ENCODE data around the gene STARD3. TPM values are rescaled to one million over a fixed set of nuclear protein-coding genes. Genes with fewer than 3 reads are reported as not detected.

Gene STARD3
- total and polyA plus RNA-seq, 2 of the 13 experiments (the other 11 are each of a cell fraction or from before 2014, with no cell fraction given) = 34.6 to 100 TPM

DNA sequence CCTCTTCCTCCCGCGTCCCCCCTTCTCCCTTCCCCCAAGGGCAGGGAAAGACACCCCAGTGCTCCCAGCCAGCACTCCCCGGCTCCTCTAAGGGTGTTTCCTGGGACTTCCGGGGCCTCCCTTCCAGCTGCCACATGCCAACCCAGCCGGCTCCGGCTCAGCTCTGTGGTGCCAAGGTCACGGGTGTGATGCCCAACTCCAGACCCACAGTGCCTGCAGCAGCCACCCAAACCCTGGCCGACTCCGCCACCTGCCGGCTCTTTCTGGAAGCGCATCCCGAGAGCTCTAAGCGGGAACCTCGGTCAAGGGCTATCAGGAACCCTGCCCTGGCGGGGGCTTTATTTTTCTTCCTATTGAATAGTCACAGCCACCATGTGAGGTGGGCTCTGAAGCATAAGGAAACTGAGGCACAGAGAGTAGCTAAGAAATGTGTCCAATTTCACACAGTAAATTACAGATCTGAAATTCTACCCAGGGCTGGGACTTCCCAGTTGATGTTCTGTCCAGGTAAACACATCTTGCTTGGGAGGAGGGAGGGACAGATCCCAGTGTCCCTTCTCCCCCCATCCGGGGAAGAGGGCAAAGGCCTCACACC is 13.5 kb upstream of the STARD3 start (continued):
- TF ChIP-seq, protein P1, sequence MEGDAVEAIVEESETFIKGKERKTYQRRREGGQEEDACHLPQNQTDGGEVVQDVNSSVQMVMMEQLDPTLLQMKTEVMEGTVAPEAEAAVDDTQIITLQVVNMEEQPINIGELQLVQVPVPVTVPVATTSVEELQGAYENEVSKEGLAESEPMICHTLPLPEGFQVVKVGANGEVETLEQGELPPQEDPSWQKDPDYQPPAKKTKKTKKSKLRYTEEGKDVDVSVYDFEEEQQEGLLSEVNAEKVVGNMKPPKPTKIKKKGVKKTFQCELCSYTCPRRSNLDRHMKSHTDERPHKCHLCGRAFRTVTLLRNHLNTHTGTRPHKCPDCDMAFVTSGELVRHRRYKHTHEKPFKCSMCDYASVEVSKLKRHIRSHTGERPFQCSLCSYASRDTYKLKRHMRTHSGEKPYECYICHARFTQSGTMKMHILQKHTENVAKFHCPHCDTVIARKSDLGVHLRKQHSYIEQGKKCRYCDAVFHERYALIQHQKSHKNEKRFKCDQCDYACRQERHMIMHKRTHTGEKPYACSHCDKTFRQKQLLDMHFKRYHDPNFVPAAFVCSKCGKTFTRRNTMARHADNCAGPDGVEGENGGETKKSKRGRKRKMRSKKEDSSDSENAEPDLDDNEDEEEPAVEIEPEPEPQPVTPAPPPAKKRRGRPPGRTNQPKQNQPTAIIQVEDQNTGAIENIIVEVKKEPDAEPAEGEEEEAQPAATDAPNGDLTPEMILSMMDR (CRISPR knock-in tag; IDR thresholded peaks at IDR 0.05) = peak; percentile 93
- TF ChIP-seq EEA1 (CRISPR knock-in tag; IDR thresholded peaks at IDR 0.05; ENCODE audit: borderline replicate concordance) = no peak
- TF ChIP-seq MAZ (IDR thresholded peaks at IDR 0.05; ENCODE audit: borderline replicate concordance, low read depth, low read length) = no peak
- TF ChIP-seq MAZ (CRISPR knock-in tag; IDR thresholded peaks at IDR 0.05; ENCODE audit: low read depth) = no peak
- TF ChIP-seq, protein P2, sequence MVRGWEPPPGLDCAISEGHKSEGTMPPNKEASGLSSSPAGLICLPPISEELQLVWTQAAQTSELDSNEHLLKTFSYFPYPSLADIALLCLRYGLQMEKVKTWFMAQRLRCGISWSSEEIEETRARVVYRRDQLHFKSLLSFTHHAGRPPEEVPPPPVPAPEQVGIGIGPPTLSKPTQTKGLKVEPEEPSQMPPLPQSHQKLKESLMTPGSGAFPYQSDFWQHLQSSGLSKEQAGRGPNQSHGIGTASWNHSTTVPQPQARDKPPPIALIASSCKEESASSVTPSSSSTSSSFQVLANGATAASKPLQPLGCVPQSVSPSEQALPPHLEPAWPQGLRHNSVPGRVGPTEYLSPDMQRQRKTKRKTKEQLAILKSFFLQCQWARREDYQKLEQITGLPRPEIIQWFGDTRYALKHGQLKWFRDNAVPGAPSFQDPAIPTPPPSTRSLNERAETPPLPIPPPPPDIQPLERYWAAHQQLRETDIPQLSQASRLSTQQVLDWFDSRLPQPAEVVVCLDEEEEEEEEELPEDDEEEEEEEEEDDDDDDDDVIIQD (CRISPR knock-in tag; IDR thresholded peaks at IDR 0.05; ENCODE audit: low read depth) = no peak
- TF ChIP-seq ZNF572 (CRISPR knock-in tag; IDR thresholded peaks at IDR 0.05) = 0 out of 2 replicates have a peak, but pooled peaks have one; percentile 78
- TF ChIP-seq GATAD2A (CRISPR knock-in tag; IDR thresholded peaks at IDR 0.05) = 0 out of 2 replicates have a peak, but pooled peaks have one; percentile 25
- TF ChIP-seq, protein P3, sequence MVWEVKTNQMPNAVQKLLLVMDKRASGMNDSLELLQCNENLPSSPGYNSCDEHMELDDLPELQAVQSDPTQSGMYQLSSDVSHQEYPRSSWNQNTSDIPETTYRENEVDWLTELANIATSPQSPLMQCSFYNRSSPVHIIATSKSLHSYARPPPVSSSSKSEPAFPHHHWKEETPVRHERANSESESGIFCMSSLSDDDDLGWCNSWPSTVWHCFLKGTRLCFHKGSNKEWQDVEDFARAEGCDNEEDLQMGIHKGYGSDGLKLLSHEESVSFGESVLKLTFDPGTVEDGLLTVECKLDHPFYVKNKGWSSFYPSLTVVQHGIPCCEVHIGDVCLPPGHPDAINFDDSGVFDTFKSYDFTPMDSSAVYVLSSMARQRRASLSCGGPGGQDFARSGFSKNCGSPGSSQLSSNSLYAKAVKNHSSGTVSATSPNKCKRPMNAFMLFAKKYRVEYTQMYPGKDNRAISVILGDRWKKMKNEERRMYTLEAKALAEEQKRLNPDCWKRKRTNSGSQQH (CRISPR knock-in tag; IDR thresholded peaks at IDR 0.05; ENCODE audit: low read depth) = no peak
- TF ChIP-seq, protein P4, sequence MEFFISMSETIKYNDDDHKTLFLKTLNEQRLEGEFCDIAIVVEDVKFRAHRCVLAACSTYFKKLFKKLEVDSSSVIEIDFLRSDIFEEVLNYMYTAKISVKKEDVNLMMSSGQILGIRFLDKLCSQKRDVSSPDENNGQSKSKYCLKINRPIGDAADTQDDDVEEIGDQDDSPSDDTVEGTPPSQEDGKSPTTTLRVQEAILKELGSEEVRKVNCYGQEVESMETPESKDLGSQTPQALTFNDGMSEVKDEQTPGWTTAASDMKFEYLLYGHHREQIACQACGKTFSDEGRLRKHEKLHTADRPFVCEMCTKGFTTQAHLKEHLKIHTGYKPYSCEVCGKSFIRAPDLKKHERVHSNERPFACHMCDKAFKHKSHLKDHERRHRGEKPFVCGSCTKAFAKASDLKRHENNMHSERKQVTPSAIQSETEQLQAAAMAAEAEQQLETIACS (CRISPR knock-in tag; IDR thresholded peaks at IDR 0.05) = no peak
- TF ChIP-seq KLF11 (CRISPR knock-in tag; IDR thresholded peaks at IDR 0.05) = no peak
- 0 out of 2 replicates have a peak, but pooled peaks have one; percentile 21 for TF ChIP-seq SMAD3 (CRISPR knock-in tag; IDR thresholded peaks at IDR 0.05)
- TF ChIP-seq IKZF1 (IDR thresholded peaks at IDR 0.05) = no peak
- TF ChIP-seq STAT5B (CRISPR knock-in tag; IDR thresholded peaks at IDR 0.05) = no peak
- TF ChIP-seq, protein P5, sequence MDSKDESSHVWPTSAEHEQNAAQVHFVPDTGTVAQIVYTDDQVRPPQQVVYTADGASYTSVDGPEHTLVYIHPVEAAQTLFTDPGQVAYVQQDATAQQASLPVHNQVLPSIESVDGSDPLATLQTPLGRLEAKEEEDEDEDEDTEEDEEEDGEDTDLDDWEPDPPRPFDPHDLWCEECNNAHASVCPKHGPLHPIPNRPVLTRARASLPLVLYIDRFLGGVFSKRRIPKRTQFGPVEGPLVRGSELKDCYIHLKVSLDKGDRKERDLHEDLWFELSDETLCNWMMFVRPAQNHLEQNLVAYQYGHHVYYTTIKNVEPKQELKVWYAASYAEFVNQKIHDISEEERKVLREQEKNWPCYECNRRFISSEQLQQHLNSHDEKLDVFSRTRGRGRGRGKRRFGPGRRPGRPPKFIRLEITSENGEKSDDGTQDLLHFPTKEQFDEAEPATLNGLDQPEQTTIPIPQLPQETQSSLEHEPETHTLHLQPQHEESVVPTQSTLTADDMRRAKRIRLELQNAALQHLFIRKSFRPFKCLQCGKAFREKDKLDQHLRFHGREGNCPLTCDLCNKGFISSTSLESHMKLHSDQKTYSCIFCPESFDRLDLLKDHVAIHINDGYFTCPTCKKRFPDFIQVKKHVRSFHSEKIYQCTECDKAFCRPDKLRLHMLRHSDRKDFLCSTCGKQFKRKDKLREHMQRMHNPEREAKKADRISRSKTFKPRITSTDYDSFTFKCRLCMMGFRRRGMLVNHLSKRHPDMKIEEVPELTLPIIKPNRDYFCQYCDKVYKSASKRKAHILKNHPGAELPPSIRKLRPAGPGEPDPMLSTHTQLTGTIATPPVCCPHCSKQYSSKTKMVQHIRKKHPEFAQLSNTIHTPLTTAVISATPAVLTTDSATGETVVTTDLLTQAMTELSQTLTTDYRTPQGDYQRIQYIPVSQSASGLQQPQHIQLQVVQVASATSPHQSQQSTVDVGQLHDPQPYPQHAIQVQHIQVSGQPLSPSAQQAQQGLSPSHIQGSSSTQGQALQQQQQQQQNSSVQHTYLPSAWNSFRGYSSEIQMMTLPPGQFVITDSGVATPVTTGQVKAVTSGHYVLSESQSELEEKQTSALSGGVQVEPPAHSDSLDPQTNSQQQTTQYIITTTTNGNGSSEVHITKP (CRISPR knock-in tag; IDR thresholded peaks at IDR 0.05; ENCODE audit: low read depth) = no peak
- peak; percentile 77 for TF ChIP-seq RAD21 (CRISPR knock-in tag; IDR thresholded peaks at IDR 0.05)
- 0 out of 2 replicates have a peak, but pooled peaks have one; percentile 49 for TF ChIP-seq MEIS1 (CRISPR knock-in tag; IDR thresholded peaks at IDR 0.05; ENCODE audit: borderline replicate concordance)
- 0 out of 2 replicates have a peak, but pooled peaks have one; percentile 45 for TF ChIP-seq ARNT2 (CRISPR knock-in tag; IDR thresholded peaks at IDR 0.05; ENCODE audit: low read depth)
- TF ChIP-seq ZNF432 (CRISPR knock-in tag; IDR thresholded peaks at IDR 0.05; ENCODE audit: borderline replicate concordance) = no peak
- TF ChIP-seq ZMYM3 (CRISPR knock-in tag; IDR thresholded peaks at IDR 0.05) = no peak

Data from HepG2 (cell line).